DMS79 treated with DMSO at 0.1 percent for 48 hours (cell line): ENCODE data around the gene MYH4.

Experiments used
- DNase-seq: peaks from one replicate; lab custom pipeline; 2025; lab: John Stamatoyannopoulos, UW

Gene MYH4

DNA sequence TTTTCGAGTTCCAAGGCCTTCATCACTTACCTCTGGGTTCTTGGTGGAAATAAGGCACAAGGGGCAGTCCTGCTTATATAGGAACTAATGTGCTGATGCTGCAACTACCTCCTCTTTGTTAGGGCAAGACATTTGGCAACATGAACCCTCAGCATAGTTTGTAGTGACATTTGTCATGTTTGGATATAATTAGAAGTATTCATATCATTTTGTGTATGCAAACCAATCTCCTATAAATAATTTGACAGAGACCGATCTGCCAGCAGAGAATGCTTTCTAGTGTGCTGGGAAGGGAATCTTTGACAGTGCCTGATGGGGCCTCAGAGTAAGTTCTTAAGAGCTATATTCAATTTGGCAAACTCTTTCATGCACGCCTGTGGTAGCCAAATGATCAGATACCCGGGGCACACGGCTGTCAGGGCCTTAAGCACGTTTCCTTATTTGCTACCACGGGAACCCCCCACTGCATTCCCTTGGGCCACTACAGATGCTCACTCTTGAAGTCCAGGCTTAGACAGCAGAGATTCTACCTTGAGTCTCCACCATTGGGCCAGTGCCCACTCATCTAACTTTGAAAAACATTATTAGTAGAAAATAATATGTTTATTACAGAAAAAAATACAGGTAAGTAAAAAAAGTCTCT is 47.3 kb downstream of the MYH4 start, which contains the start of gene MYH8:
MYH8 (minus strand) TSS at position 51 of the 643 bp plus-strand sequence. CDS start 1,723 bp downstream, outside the sequence.
- DNase-seq: no peak

DNA sequence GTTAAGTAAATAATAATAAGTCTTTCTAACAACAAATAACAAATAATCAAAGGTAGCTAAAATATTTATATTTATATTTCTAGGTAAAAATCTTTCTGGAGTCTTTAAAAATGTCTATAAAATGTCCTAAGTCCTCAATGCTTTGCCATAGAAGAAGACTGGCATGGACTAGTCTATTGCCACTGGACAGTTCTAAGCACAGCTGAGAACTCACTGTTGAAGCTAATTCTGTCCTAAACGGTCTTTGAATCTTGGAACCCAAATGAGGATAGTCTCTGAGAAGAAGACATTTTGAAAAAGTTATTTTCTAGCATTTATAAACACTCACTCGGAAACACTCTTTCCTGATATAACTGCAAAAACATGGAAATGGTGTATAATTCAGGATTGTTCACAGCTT is 48.1 kb downstream of the MYH4 start:
- no peak for DNase-seq

DNA sequence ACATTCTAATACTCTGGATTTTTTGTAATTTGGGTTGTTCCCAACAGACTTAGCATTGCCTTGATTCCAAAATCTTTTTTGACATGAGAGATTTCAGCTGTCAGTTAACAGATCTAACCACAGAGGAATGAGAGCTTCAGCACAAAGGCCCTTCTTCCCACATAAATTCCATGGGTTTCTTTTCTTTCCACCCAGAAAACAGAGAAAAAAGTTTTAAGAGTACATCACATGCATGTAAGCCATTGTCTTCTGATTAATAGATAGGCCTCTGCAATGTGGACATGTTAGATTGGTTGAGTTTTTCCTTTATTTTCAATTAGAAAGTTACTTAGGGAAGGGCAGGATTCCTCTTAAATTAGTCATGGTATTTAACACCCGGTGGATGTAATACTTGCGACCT is 48.5 kb downstream of the MYH4 start:
- DNase-seq: no peak

DNA sequence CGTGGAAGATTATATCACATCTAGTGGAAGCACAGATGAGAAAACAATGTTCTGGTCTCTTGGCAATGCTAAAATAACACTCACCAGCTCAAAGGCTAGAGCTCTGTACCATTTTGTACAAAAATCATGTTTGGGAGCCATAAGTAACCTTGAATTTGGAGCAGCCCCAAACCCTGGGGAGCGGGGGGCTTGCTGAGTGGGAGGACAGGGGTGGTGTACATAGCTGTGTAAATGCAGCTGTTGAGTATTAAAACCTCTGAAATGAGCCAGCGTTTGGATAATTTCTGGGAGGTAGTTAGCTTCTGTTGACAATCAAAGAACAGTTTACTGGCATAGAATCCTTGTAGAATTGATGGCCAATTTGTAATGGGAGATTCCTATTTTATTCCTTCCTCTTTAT is 51.9 kb downstream of the MYH4 start:
- DNase-seq: no peak

DNA sequence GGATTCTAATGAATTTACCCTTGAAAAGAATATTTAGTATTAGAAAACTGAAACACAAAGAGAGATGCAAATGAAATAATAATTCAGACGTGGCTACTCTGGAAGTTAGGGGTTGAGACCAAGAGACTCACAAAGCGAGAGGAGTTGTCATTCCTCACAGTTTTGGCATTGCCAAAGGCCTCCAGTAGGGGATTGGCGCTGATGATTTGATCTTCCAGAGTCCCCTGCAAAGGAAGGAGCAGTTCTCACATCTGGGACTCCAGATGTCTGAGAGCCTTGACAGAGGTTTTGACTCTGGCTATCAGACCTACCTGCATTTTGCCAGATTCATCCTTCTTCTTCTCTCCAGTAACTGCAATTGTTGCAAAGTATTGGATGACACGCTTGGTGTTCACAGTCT is 54.2 kb downstream of the MYH4 start:
- no peak for DNase-seq

DNA sequence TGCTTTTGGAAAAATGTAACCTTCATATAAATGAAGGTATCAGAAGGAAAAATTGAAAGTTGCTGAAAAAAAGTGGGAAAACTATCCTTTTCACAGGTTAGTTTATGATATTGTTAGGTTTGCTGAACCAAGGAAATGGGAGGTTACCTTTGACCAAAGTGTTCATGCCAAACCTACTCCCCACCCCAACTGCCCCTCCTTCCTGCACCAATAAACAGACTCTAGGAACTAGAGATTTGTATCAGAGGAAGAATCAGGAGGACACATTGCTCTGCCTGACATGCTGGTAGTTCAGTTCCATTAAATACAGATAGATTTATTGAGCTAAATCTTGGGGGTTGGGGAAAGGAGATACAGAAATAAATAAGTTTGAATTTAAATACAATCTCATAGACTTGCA is 65.8 kb downstream of the MYH4 start:
- DNase-seq: no peak

DNA sequence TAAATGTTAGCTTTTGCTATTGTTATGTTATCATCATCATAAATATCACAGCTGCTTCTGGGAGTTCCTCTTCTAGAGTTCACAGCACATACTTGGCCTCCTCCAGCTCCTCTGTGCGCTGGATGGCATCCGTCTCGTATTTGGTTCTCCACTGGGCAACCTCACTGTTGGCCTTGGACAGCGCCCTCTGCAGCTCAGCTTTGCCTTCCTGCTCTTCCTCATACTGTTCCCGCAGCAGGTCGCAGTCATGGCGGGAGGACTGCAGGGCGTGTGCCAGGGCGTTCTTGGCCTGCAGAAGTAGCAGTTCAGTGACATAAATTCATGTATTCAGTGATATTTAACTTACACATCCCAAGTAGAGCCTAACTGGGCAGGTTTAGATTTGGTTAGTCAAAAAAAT is 71.0 kb downstream of the MYH4 start:
- no peak for DNase-seq

DNA sequence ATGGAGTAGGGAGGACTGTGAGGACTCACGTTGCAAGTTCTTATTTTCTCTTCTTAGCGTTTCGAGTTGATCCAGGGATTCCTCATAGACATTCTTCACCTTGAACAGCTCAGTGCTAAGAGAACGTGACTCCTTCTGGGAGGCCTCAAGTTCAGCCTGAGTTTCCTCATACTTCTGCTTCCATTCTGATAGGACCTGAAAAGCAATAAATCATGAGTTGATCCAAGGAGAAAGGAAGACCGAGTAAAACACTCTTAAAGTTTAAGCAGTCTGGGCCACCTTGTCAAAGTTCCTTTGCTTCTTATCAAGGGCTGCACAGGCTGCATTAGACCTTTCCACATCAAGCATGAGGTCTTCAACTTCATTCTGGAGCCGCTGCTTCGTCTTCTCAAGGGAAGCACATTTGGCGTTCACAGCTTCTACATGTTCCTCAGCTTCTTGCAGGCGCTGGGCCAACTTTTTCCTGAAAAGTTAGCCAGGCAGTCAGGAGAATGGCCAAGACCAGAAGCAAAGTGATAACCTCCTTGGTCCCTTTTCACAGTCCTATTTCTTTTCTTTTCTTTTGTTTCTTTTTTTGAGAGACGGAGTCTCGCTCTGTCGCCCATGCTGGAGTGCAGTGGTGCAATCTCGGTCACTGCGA is 72.7 kb downstream of the MYH4 start:
- no peak for DNase-seq

DNA sequence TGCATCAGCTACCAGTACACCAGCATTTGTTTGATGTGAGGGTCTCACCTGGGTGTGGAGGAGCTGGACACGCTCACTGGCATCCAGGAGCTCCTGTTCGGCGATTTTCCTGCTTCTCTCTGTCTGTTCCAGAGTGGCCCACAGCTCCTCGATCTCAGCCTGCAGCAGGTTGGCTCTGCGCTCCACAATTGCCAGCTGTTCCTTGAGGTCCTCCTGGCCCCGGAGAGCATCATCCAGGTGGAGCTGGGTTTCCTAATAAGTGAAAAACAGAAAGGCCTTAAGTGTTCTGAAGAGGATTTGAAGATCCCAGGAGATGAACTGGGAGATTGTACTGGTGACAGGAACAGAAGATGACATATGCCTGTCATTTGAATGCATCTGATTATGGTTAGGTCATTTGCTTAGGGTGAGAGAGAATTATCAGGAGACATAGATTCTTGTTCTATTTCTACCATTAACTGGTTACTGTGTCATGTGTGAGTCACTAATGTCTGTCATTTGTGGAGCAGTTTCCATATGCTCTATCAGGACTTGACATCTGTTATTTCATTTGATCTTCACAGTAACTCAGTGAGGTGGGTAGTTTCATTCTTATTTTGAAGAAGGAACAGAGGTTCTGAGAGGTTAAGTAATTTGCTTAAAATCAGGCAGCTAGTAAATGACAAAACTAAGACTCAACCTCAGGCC is 75.0 kb downstream of the MYH4 start:
- DNase-seq: no peak
